ENCODE measurements around the gene PDE4DIP.
"Not testable (repeated sequence)": the region's sequence is repeated elsewhere in the genome, so short reads cannot be mapped to it uniquely, and the experiment has no call there.

- TF ChIP-seq, protein P1, sequence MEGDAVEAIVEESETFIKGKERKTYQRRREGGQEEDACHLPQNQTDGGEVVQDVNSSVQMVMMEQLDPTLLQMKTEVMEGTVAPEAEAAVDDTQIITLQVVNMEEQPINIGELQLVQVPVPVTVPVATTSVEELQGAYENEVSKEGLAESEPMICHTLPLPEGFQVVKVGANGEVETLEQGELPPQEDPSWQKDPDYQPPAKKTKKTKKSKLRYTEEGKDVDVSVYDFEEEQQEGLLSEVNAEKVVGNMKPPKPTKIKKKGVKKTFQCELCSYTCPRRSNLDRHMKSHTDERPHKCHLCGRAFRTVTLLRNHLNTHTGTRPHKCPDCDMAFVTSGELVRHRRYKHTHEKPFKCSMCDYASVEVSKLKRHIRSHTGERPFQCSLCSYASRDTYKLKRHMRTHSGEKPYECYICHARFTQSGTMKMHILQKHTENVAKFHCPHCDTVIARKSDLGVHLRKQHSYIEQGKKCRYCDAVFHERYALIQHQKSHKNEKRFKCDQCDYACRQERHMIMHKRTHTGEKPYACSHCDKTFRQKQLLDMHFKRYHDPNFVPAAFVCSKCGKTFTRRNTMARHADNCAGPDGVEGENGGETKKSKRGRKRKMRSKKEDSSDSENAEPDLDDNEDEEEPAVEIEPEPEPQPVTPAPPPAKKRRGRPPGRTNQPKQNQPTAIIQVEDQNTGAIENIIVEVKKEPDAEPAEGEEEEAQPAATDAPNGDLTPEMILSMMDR (conservative IDR thresholded peaks at IDR 0.05 in 1 of 2, IDR thresholded peaks at IDR 0.05 in 1 of 2; ENCODE audit: extremely low read depth in 1 of 2, insufficient read depth in 1 of 2, low read depth in 1 of 2, low read length in 2 of 2): not testable (repeated sequence)
- not testable (repeated sequence) for TF ChIP-seq EZH2 (IDR thresholded peaks at IDR 0.05; ENCODE audit: borderline replicate concordance, low read length)
These were observed 146.1 kb downstream of the PDE4DIP start for GRCh38 chr1:148990233-148990788.
